ENCODE measurements around the gene DNMT3L.
"Not testable (repeated sequence)": the region's sequence is repeated elsewhere in the genome, so short reads cannot be mapped to it uniquely, and the experiment has no call there.

Gene DNMT3L

DNA sequence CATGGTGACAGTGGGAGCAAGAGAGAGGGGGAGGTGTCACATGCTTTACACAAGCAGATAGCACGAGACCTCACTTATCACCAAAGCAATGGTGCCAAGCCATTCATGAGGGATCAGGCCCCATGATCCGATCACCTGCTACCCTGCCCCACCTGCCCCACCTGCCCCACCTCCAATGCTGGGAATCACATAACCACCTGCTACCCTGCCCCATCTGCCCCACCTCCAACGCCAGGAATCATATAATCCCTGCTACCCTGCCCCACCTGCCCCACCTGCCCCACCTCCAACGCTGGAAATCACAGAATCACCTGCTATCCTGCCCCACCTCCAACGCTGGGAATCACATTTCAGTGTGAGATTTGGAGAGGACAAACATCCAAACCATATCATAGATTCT lies 13.3 kb upstream of the DNMT3L start:
- no peak for DNase-seq

DNA sequence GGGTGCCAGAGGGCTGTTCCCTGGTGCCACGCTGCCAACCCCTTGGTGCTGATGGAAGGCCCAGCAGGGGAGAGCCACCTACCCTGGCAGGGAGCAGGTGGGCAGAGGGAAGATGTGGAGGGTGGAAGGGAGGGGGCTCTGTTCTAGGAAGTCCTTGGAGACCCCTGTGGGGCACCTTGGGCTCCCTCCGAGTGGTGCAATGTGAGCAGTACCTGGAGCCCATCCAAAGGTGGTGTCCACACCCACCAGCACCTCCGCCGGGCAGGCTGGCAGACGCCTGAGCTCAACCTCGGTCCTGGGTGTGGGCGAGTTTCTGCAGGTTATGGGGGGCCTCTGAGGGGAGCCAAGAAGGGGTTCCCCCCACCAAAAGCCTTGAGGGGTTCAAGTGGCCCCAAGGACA lies 11.3 kb upstream of the DNMT3L start:
- DNase-seq: no peak

DNA sequence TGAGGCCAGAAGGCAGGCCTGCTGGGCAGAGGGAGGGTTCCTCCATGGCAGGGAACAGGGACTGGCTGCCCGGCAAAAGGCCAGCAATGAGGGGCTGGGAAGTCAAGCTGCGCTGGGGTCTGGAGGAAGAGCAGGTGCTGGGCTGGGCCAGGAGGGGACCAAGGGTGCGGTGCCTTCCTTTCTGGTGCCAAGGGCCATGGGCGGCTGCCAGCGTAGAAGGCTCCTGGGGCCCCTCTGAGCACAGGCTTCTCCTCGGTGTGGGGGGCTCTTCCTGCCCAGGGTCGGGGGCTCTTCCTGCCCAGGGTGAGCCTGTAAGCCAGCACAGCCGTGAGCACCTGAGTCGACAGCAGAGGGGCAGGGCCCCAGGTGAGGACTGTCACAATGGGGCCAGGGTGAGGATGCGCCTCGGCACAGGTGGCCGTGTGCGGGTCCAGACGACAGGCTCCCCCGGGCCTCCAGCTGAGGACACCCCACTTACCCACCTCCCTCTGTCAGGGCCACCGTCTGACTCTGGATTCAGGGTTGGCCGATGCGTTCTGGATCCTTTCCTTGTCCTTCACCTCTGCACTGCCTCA lies 10.7 kb upstream of the DNMT3L start:
- no peak for DNase-seq

DNA sequence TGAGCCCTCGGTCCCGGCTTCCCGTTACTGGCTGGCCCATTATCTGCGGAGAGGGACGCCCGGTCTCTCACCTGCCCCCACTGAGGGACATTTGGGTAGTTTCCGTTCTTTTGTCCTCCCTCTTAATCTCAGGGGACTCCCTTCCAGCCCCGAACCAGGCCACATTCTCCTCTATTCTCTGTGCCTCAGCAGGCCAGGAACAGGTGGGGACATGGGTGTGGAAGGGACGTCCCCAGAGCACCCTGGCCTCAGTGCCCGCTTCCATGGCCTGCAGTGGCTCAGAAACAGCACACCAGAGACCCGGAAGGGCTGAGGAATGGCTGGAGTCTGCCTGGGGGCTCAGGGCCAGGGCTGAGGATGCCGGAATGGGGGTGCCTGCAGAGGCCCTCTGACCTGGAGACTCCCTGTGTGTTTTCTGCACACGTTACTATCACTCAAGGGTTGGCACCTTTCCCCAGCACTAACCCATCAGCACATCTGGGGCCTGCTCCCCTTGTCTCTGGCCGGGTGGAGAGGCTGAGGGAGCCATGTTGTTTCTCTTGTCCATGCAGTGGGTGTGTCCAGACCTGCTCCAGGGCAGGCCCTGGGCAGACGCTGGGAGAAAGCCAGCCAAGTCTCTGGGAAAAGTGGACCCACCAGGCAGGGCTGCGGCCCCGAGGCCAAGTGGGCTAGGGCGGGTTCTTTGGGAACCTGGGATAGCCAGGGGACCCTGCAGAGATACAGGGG lies 10.0 kb upstream of the DNMT3L start:
- DNase-seq: no peak

DNA sequence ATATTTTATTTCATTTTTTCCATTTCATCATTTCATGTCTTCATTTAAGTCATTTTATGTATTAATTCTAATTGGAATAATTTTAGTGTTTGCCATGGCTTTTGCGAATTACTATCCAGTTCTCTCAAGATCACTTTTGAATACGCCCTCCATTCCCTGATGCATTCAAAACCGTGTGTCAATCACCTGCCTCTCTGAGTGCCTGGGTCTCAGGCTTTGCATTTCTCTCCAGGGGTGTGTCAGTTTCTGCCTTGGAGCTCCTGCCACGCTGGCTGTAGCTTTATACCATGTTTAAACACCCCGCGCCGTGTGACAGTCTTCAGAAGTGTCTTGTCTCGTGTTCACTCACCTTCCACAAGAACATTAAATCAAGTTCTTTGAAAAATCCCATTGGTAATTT lies 7.4 kb upstream of the DNMT3L start:
- DNase-seq: no peak

DNA sequence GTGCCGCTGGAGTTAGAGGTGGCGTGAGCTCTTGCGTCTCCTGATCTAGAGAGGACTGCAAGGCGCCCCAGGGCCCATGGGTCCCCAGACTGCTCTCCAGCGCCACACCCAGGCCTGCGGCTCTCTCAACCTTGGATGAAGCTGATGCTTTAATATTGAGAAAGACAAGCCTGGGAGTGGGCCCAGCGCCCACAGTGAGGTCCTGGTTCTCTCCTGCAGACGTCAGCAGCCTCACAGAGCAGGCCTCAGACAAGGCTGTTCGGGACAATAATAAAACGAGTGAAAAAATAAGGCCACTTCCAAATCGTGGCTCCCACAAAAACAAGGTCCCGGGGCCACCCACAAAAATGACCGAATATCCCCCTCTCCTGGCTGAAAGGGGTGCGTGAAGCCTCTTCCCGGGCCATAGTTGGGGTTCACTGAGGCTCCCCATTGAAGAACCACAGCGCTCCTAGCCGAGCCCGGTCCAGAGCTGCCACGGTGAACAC lies 6.0 kb upstream of the DNMT3L start:
- peak; percentile 20 for DNase-seq

DNA sequence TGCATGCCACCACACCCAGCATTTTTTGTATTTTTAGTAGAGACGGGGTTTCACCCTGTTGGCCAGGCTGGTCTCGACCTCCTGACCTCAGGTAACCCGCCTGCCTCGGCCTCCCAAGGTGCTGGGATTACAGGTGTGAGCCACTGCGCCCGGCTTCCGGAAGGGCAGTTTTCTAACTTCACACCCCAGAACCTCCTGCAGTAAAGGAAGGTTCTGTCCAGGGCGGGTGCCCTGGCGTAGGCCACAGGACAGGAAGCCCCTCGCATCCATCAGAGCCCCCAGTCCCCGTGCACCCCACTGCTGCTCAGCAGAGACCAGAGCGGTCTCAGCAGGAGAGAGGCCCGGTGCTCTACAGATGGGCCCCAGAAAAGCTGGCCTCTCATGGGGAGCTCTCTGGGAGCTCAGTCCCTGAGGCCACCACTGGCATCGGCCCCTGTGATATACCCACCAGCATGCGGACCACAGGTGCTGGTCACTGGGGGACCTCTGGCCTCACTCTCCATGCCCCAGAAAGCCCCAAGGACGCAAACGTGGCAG lies 4.1 kb upstream of the DNMT3L start:
- DNase-seq: no peak

DNA sequence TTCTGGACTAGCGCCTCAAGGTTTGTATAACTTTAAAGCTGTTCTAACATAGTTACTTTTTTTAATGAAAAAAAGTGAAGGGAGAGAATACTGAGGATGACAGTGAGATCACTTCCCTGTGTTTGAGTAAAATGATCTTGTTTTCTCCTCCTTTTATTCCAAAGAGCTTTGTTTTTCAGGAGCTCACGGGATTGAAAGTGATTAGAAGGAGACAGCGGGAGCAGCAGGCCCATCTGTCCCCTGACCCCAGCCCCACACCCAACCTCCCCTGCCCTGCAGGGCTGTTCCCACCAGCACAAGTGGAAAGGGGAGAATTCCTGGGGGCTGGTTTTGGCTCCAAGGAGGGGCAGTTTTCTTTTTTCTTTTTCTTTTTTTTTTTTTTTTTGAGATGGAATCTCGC lies 2.1 kb upstream of the DNMT3L start:
- no peak for DNase-seq

DNA sequence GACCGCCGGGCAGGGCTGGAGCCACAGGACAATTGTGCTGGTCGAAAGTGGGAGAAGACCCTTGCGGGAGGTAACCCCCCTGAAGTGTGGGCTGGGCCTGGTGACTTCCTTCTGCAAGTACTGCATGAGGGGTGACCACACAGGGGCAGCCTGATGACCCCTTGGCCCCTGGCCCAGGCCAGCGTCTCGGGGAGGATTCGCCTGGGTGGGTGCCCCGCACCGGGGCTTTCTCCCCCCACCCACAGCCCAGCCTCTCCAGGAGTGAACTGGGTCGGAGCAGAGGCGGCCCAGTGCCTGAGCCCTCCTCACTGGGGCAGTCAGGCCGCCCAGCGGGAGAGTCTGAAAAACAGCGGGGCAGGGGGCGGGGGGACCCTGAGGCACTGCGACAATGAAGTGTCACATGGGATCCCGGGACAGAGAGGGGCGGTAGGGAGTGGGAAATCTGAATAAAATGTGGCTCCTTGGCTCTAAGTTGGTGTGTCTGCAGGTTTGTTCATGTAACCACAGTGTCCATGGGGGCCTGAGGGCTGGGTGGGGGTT lies 1.6 kb upstream of the DNMT3L start:
- DNase-seq: no peak

DNA sequence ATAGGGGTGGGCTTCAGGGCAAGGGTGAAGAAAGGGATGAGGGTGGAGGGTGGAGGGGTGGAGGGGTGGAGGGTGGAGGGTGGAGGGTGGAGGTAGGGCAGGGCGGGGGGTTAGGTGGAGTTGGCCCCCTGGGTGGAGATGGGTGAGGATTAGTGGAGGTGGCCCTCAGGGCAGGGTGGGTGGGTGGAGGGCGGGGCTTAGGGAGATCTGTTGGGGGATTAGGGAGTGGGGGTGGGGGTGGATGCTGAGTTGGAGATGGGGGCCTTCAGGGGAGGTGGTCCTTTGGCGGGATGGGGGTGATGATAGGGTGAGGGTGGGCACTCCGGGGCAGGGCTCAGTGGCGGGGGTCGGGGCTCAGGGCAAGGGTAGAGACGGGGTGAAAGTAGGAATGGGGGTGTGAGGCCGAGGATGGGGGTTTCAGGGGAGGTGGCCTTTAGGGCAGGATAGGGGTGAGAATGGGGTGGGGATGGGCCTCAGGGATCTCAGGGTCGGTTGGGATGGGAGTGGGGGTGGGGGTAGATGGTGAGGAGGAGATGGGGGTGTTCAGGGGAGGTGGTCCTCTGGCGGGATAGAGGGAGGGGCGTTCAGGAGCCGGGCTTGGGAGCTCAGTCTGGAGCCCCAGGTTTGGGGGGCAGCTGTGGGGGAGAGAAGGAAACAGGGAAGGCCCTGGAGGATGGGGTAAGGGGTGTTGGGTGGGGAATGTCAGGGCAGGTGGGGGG lies 800 bp upstream of the DNMT3L start:
- DNase-seq: no peak

DNA sequence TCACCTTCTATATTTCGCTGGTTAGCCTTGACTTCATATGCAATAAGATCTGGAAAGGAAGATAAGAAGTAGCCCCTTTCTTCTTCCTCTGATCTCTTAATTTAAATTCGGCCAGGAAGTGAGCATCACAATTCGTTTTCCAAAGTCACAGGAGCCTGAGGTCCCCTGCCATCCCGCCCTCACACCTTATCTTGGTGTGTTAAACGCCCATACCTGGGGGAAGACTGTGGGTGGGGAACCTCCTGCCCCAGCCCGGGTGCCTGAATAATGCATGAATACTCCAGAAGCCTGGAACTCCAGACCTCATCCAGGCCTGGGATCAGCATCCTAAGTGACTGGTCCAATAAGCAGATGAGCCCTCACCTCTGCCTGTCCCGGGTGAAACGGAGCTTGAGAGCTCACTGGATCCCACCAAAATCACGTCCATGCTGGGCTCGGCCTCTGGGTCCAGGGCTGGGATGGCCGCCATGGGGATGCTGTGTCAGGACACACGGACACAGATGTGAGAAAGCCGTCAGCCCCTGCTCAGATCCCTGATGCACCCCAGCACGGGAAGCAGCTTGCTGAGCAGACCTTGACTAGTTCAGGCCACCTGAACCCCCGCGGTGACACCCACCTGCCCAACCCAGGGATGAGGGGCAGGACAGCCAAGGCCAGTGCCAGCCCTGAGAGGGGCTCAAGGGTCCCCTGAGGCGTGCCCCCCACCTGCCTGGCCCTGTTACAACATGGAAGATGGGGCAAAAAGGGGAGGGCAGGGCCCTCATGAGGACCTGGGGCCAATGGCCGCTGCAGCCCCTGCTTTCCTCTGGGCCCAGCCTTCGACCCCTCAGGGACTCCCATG lies 686 bp downstream of the DNMT3L start:
- DNase-seq: no peak

DNA sequence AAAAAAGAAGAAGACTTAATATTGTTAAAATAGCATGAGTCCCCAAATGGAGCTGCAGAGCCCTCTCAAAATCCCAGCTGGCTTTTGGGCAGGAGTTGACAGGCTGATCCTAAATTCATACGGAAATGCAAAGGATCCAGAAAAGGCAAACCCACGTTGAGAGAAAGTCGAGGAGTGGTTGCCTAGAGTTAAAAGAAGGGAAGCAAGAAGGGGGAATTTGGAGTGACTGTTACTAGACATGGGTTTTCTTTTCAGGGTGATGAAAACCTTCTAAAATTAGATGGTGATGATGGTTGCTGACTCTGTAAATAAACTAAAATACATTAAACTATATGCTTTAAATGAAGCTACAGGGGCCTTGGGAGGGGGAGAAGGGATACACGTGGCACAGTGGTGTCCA lies 1.6 kb downstream of the DNMT3L start:
- peak; percentile 45 for DNase-seq

DNA sequence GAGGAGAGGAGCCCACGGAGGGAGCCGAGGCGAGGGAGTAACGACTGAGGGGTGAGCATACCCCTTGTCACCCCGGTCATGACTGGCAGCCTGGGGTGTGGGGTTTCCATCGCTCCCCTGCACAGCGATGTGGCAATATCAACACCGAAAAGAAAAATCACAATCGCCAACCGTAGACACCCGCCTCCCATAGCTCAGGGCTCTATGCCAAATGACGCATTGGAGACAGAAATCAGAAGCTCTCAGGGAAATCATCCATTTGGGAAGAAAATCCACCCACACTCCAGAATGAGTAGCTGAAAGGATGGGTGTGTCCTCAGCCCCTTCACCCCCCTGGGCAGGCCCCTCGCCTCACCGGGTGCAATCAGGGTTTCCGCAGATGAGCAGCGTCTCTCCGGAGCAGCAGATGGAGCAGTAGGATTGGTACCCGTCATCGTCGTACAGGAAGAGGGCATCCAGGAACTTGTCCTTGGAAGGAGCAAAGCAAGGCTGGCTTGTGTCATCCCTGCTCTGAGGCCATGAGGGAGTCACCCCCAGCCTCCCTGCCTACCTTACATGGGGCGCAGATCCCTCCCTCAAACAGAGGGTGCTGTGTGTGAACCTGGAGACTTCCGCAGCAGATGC lies 2.5 kb downstream of the DNMT3L start:
- DNase-seq: no peak

DNA sequence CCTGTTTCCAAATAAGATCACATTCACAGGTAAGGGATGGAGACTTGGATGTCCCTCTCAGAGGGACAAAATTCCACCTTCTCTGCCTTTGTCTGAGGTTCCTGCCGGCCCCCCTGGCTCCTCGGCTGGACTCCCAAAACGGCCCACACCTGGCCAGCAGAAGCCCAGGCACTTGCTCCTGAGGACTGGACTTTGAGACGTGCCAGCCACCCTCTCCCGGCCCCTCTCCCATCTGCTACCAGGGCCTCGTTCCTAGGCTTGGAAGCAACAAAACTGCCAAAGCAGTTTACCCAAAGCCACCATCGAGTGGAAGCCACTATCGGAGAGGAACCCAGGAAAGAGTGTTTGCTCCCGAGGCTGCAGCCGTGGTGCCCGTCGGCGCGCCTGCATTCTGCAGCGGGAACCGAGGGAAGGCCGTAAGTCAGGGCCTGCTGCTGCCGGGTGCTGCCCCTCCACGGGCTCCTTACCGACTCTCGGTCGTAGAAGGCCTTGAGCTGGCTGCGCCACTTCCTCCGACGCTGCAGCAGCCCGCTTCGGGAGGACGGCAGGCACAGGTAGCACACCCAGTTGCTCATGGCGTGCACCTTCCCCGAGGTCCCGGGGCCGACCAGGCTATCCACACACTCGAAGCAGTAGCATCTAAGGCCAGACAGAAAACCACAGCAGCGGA lies 3.5 kb downstream of the DNMT3L start:
- no peak for DNase-seq

DNA sequence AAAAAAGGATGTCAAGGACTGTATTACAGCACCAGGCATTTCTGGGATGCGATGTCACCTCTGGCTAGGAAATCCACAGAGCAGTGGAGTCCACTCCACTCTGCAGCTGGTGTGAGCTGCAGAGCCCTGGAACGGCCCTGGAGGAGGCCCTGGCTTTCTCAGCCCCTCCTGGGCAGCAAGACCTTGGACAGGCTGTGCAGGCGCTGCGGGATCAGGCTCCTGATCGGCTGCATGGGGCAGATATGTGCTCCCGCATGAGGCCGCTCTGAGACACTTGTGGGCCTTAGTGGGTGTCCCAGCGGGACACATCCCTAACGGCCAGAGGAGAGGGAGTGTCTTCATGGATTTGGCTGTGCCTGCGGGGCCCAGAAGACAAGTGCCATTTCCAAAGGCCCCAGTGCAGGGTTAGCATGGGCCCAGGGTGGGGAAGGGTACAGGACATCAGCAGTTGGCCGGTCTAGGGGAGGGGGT lies 6.2 kb downstream of the DNMT3L start:
- no peak for DNase-seq

DNA sequence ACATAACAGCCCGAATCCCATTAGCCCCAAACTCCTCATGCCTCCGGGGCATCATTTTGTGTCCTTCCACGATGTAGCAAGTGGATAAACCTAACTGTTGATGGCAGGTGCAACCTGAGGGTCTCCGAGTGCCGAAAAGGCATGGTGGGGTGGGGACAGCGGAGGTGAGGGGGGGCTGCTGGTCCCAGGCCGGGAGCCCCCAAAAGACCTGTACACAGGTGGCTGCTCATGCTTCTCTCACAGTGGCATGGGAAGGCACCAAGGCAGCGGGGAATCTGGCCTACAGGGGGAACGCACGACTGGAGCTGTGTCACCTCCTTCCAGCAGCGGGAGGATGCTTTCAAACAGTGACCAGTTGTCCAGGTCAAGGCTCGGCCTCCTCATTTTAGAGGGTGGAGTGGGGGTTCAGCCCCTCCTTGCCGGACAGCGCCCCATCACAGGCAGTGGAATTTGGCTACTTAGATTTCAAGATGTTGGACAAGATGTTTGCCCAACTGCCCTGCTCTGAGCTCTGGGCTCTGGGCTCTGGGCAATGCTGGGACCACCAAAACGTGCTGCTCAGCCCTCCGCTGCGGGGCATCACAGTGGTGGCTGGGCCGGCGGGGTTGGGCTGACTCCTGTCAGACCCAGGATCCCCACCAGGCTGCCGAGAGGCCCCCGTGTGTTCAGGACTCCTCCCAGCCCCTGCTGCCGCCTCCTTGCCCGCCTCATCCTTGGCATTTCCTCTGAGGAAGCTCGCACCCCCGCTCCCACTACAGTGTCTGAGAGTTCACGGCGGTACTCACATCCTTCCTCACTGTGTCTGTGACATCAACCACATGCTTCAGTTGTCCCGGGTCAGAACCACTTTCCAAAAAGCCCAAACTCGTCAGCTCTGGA lies 7.6 kb downstream of the DNMT3L start:
- DNase-seq: peak; percentile 16

DNA sequence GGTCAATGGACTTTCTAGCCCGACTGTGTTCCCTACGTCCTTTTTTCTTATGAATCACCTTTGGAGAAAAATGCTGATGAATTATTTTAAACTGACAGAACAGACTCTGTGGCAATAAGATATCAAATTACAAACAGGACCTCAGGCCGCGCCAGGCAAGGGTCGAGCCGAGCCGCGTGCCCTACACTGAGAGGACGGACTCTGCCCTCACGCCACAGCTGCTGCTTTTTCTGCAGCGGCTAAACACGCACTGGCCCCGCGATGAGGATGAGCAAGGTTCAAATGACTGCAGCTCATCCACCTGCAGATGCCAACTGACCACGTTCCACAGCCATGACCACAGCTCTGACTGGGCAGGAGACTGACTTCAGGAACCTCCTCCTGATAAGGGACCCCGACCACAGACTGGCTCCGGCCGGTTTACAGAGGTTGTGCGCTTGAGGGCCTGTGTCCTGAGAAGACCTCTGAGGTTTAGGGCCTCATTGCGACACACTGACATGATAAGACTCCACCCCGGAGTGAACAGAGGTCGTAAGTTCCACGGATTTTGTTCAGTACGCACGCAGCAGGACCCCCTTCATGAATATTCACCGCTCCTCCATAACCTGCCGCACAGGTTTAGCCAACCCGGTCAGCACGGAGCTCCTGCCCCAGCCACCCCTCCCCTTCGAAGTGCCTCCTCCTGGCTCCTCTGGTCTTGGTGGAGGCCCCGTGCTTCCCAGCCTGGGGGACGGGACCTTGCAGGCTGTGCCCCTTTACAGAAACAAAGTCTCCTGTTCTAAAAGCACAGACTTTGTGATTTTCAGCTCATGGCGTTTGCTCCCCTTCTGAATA lies 12.3 kb downstream of the DNMT3L start:
- DNase-seq: not testable (repeated sequence)

DNA sequence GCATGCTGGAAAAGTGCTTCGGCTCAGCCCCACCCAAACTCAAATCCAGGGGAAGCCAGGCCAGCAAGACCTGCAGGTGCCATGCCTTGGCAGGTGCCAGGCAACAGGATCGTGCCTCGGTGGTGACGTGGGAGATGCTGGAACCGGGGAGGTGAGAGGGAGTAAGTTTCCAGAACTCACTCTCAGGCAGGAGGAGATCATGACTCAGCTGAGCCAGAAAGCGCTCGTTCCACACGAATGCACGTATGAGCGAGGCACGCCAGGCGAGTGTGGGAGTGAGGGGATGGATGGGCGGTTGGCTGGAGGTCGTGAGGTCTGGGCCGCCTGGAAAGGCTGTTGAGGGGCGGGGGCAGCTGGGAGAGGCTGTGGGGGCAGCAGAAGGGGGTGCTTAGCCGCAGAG lies 13.8 kb downstream of the DNMT3L start:
- DNase-seq: not testable (repeated sequence)

DNA sequence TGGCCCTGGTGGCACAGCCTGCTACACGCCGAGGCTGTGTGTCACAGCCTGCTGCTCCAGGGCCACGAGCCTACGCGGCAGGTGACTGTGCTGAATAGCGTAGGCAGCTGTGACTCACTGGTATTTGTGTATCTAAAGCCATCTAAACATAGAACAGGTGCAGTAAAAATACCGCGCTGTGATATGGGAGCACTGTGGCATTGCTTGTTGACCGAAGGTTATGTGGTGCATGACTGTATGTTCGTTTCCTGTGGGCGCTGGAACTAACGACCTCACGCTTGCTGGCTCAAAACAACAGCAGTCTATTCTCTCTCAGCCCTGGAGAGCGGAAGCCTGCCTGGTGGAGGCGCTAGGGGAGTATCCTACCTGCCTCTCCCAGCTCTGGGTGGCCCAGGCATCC lies 17.7 kb downstream of the DNMT3L start:
- not testable (repeated sequence) for DNase-seq
